ENCODE results near the gene KRT17. TPM values are rescaled to one million over a fixed set of nuclear protein-coding genes. Genes with fewer than 3 reads are reported as not detected.

KRT17 gene
- total RNA-seq, 4 donors from 2014 or later = 37.6 TPM; not detected in 3

DNA sequence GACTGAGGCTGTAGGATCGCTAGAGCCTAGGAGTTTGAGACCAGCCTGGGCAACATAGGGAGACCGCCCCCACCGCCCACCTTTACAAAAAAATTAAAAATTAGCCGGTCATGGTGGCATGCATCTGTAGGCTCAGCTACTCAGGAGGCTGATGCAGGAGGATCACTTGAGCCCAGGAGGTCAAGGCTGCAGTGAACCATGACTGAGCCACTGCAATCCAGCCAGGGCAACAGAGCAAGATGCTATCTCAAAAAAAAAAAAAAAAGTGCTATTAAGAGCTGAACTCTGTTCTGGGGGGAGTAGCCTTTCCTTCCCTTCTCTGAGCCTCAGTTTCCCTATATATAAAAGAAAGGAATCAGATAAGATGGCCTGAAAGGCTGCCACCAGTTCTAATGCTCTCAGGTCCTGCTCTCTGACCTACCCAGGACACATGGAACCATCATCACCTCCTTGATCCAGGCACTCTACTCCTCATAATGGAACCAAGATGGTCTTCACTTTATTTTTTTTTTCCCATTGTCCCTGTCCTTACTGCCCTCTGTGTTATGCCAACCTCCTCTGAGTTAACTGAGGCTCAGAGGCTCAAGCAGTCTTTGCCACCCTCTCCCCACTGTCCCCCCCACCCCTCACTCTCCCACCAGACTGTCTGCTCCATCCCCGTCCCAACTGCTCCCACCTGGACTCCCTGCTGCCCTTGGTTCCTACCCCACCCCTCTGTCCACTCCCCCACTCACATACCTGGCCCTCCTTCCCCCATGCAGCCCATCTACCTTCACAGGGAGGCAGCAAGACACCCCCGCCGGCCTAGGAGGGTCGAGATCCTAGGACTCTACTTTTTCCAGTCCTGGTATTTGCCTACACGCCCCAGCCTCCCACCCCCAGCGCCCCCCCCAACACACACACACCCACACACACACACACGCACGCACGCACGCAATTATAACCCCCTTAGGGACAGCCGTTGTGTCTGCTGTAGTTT is 40.5 kb upstream of the KRT17 start:
- DNase-seq = no peak
- H3K4me3 ChIP-seq = peak overlapping the region in 2 of 4 donors; percentile 36 to 50
- 37% methylated on average over 15 of the region's 15 CpGs; no CpG with 5 or more reads in 1 of the 2 donors for WGBS, 2 donors (ENCODE audit: low coverage in 1 of 2)
- peaks cover 0 to 29% (median 22%) of the 10 kb centered on the region in 4 donors for H3K4me1 ChIP-seq
- H3K27ac ChIP-seq = peak overlapping the region; percentile 84 to 88 (median 86)
- TF ChIP-seq, protein P1, sequence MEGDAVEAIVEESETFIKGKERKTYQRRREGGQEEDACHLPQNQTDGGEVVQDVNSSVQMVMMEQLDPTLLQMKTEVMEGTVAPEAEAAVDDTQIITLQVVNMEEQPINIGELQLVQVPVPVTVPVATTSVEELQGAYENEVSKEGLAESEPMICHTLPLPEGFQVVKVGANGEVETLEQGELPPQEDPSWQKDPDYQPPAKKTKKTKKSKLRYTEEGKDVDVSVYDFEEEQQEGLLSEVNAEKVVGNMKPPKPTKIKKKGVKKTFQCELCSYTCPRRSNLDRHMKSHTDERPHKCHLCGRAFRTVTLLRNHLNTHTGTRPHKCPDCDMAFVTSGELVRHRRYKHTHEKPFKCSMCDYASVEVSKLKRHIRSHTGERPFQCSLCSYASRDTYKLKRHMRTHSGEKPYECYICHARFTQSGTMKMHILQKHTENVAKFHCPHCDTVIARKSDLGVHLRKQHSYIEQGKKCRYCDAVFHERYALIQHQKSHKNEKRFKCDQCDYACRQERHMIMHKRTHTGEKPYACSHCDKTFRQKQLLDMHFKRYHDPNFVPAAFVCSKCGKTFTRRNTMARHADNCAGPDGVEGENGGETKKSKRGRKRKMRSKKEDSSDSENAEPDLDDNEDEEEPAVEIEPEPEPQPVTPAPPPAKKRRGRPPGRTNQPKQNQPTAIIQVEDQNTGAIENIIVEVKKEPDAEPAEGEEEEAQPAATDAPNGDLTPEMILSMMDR (IDR thresholded peaks at IDR 0.05) = no peak
- TF ChIP-seq EP300 (IDR thresholded peaks at IDR 0.05; ENCODE audit: low read depth) = no peak
- no peak for TF ChIP-seq POLR2A (IDR thresholded peaks at IDR 0.05)
- no peaks in the 10 kb centered on the region for H3K9me3 ChIP-seq
- no peaks in the 10 kb centered on the region for H3K27me3 ChIP-seq
- in situ Hi-C loops (cut with MboI; ENCODE audit: low pct_ligation_motif_present in 1 of 4, low pct_unique_long_range_greater_than_20kb in 1 of 4, low sequenced_read_pairs in 3 of 4) (loop anchor here (5.0 to 25.0 kb wide), 6 partner anchors 118 to 1053 kb away; partner anchors contain the start of gene KRT10 (in 2 of the 4)), intact Hi-C loops (cut with DNase I; ENCODE audit: low total_unique reads) (loop anchor here (5.0 to 10.0 kb wide), 3 partner anchors 118 to 860 kb away; no protein-coding TSS in a partner anchor)
- H3K36me3 ChIP-seq = no peaks in the 10 kb centered on the region

DNA sequence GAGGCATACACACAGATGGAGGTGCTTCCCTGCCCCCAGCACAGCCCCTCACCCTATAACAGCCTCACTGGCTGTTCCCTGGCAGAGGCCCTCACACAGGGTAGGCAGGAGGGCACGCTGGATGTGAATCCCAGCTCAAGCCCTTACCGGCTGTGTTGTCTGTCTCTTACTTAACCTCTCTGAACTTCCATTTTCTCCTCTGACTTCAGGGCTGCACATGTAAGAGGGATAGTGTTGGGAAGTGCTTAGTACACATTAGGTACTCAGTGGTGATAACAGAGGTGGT is 39.7 kb upstream of the KRT17 start:
- DNase-seq = no peak
- Histone ChIP-seq H3K4me1 (peaks cover 0 to 29% (median 22%) of the 10 kb centered on the region in 4 donors), H3K27me3 (no peaks in the 10 kb centered on the region), H3K27ac (no peak overlapping the region), H3K9me3 (no peaks in the 10 kb centered on the region), H3K4me3 (no peak overlapping the region), H3K36me3 (no peaks in the 10 kb centered on the region)
- in situ Hi-C loops (cut with MboI; ENCODE audit: low pct_ligation_motif_present in 1 of 4, low pct_unique_long_range_greater_than_20kb in 1 of 4, low sequenced_read_pairs in 3 of 4) = loop anchor here (10.0 to 25.0 kb wide), 5 partner anchors 119 to 1052 kb away; partner anchors contain the start of gene KRT10 (in 2 of the 4)
- WGBS, 2 donors (ENCODE audit: low coverage in 1 of 2) = 79% methylated on average over 2 of the region's 2 CpGs; no CpG with 5 or more reads in 1 of the 2 donors
- TF ChIP-seq, protein P1 (IDR thresholded peaks at IDR 0.05) = no peak
- TF ChIP-seq EP300 (IDR thresholded peaks at IDR 0.05; ENCODE audit: low read depth) (no peak), POLR2A (IDR thresholded peaks at IDR 0.05) (no peak), POLR2AphosphoS5 (IDR thresholded peaks at IDR 0.05) (no peak)
- intact Hi-C loops (cut with DNase I; ENCODE audit: low total_unique reads) = loop anchor here (5.0 to 10.0 kb wide), 3 partner anchors 117 to 859 kb away; no protein-coding TSS in a partner anchor

DNA sequence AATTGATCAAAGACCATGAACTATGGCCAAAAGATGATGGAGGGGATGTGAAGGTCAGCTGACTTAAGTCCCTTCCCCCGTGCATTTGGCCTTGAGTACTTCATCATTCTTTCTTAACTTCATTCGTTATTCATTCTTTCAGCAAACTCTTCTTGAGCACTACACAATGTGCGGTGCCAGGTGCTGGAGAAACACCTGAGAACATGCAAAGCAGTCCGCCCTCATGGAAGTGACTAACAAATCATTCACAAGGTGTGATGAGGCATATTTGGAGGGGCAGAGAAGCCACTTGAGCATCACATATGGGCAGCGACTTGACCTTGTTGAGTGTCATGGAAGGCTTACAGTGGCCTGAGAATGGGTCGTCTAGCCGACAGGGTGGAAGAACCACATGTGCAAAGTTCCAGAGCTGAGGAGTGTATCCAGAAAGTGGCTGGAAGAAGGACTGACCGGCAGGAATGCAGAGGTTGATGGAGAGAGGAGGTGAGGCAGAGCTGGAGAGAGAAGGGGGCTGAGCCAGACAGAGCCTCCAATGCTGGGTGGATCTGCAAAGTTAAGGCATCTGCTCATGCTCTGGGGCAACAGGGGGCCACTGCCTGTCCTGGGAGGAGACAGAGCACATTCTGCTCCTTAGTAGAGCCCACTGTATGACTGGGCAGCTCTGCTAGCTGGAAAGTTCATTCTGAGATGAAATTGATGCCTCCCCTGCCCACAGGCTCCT is 39.2 kb upstream of the KRT17 start:
- Histone ChIP-seq H3K9me3 (no peaks in the 10 kb centered on the region), H3K27ac (no peak overlapping the region), H3K36me3 (no peaks in the 10 kb centered on the region), H3K4me1 (peaks cover 0 to 31% (median 22%) of the 10 kb centered on the region in 4 donors), H3K4me3 (no peak overlapping the region), H3K27me3 (no peaks in the 10 kb centered on the region)
- intact Hi-C loops (cut with DNase I; ENCODE audit: low total_unique reads) (loop anchor here (5.0 to 10.0 kb wide), 3 partner anchors 116 to 859 kb away; no protein-coding TSS in a partner anchor), in situ Hi-C loops (cut with MboI; ENCODE audit: low pct_ligation_motif_present in 1 of 4, low pct_unique_long_range_greater_than_20kb in 1 of 4, low sequenced_read_pairs in 3 of 4) (loop anchor here (10.0 to 25.0 kb wide), 5 partner anchors 119 to 1051 kb away; partner anchors contain the start of gene KRT10 (in 2 of the 4))
- 58 to 63% methylated on average over 7 to 8 of the region's 8 CpGs for WGBS, 2 donors (ENCODE audit: low coverage in 1 of 2)
- TF ChIP-seq POLR2A (IDR thresholded peaks at IDR 0.05) (no peak), POLR2AphosphoS5 (IDR thresholded peaks at IDR 0.05) (no peak), EP300 (IDR thresholded peaks at IDR 0.05; ENCODE audit: low read depth) (no peak)
- TF ChIP-seq, protein P1 (IDR thresholded peaks at IDR 0.05) = no peak
- DNase-seq = no peak
